ENCODE results near the gene TOP1.

Gene TOP1

DNA sequence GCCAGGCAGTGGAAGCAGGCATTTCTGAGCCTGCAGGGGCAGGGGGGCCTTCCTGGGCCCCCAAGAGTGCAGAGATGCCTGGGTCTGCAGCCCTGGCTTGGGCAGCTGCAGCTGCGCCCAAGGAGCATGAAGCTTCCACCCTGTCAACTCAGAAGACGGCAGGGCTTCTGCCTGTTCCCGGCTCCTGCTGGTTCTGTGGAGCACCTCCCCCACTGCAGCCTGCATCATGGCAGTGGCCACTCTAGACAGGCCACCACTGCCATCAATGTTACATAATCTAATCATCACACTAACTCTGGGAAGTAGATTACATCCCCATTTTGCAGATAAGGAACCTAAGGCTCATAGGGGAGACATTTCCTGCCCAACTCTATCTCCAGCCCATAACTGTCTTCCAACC, 21.1 kb upstream of the TOP1 start:
- DNase-seq (ENCODE audit: low read depth), result no peak
- TF ChIP-seq, protein P1, sequence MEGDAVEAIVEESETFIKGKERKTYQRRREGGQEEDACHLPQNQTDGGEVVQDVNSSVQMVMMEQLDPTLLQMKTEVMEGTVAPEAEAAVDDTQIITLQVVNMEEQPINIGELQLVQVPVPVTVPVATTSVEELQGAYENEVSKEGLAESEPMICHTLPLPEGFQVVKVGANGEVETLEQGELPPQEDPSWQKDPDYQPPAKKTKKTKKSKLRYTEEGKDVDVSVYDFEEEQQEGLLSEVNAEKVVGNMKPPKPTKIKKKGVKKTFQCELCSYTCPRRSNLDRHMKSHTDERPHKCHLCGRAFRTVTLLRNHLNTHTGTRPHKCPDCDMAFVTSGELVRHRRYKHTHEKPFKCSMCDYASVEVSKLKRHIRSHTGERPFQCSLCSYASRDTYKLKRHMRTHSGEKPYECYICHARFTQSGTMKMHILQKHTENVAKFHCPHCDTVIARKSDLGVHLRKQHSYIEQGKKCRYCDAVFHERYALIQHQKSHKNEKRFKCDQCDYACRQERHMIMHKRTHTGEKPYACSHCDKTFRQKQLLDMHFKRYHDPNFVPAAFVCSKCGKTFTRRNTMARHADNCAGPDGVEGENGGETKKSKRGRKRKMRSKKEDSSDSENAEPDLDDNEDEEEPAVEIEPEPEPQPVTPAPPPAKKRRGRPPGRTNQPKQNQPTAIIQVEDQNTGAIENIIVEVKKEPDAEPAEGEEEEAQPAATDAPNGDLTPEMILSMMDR (IDR thresholded peaks at IDR 0.05; ENCODE audit: control insufficient read depth, insufficient read depth, low read depth, low read length, missing control alignments), result no peak
- H3K4me3 ChIP-seq (ENCODE audit: control insufficient read depth, low read depth, low read length), result no peak overlapping the region

DNA sequence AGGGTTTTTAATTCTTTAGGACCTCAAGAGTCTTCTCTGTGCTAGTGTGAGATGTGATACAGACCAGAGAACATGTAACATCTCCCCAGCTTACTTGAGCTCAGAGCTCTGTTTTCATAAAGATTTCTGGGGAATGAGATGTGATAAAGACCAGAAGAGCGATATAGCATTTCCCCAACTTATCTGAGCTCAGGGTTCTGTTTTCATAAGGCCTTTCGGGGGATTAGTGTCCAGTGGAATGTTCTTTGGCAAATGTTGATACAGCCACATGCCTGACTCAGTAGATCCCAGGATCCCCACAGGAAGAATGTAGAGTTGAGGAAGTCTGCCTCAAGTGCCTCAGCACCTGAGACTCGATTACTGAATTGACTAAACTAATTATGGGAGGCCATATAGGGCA, 18.7 kb upstream of the TOP1 start:
- TF ChIP-seq, protein P1 (IDR thresholded peaks at IDR 0.05; ENCODE audit: control insufficient read depth, insufficient read depth, low read depth, low read length, missing control alignments), result no peak
- H3K4me3 ChIP-seq (ENCODE audit: control insufficient read depth, low read depth, low read length), result no peak overlapping the region
- DNase-seq (ENCODE audit: low read depth), result no peak

DNA sequence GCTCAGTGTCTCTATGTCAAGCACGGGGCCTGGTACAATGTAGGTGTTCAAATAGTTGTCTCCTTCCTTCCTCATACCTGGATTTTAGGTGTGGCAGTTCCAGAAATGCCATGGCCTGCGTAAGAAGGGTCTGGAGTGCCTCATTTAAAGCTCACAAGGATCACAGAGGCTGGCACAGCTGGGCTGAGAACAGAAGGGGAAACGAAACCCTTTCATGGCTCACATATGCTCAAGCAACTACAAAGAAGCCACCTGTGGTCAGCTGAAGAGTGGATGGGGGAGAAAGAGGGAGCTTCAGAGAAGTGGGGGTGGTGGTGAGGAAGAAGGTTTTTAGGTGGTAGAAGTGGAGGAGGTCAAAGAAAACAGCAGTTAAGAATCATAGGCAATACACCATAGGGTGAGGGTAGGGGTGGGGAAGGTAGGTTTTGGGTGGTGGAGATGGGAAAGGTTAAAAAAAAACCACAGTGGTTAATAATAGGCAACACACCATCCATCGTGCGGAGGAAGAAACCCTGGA, 17.0 kb upstream of the TOP1 start:
- no peak overlapping the region for H3K4me3 ChIP-seq (ENCODE audit: control insufficient read depth, low read depth, low read length)
- DNase-seq (ENCODE audit: low read depth), result no peak
- TF ChIP-seq, protein P1 (IDR thresholded peaks at IDR 0.05; ENCODE audit: control insufficient read depth, insufficient read depth, low read depth, low read length, missing control alignments), result no peak

DNA sequence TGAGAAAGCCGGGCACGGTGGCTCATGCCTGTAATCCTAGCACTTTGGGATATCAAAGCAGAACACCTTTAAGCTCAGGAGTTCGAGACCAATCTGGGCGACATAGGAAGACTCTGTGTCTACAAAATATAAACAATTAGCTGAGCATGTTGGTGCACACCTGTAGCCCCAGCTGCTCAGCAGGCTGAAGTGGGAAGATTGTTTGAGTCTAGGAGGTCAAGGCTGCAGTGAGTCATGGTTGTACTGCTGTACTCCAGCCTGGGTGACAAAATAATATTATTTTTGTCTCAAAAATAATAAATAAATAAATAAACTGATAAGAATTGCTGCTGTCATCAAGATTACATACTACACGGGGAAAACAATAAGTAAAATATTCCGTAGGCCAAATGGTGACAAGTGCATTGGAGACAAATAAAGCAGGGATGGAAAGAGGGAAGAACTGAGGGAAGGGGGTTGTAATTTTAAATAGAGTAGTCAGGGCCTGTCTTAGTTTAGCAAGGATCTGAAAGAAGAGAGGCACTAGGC, 14.0 kb upstream of the TOP1 start:
- DNase-seq (ENCODE audit: low read depth), result no peak
- H3K4me3 ChIP-seq (ENCODE audit: control insufficient read depth, low read depth, low read length), result no peak overlapping the region
- TF ChIP-seq, protein P1 (IDR thresholded peaks at IDR 0.05; ENCODE audit: control insufficient read depth, insufficient read depth, low read depth, low read length, missing control alignments), result no peak

DNA sequence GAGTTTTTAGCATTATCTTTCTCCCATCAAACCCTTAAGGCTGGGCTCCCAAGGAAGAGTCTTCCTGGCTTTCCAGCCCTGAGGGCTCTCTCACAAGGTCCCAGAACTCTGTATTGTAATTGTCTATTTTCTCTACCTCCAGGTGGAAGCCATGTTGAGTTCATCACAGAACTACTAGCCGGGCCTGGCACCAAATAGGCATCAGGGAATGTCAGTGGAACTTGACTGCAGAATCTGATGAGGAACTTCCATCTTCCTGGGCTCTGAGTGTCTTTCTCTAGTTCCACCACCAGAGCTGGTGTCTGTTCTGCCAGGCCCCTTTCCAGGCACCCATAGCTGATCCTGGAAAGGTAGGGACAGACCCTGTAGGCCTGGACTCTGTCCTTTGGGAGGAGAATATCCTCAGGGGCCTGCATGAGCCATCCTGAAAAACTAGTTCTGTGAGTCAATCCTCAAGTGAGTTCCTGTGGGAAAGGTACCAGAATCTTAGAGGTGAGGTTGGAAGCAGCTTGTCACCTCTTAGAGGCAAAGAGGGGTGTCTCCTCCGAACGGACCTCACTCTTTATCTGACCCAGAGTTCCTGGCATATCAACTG, 11.1 kb upstream of the TOP1 start:
- TF ChIP-seq, protein P1 (IDR thresholded peaks at IDR 0.05; ENCODE audit: control insufficient read depth, insufficient read depth, low read depth, low read length, missing control alignments), result no peak
- no peak overlapping the region for H3K4me3 ChIP-seq (ENCODE audit: control insufficient read depth, low read depth, low read length)
- DNase-seq (ENCODE audit: low read depth), result no peak

DNA sequence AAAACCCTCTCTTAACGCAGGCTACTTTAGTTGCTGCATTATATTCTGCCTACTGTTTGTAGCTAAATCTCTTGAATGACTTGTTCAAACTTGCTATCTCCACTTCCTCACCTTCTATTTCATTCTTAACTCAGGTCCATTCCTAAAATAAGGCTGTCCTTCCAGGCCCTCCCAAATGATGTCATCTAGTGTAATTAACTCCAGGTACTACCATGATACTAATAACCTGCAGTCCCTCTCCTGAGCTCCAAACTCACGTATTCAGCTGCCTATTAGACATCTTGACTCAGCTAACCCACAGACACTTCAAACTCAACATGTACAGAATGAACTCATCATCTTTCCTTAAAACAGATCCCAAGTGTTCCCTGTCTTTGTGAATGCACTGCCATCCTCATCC, 10.5 kb upstream of the TOP1 start:
- TF ChIP-seq, protein P1 (IDR thresholded peaks at IDR 0.05; ENCODE audit: control insufficient read depth, insufficient read depth, low read depth, low read length, missing control alignments), result no peak
- no peak overlapping the region for H3K4me3 ChIP-seq (ENCODE audit: control insufficient read depth, low read depth, low read length)

More for the DNA sequence above, 10.5 kb upstream of the TOP1 start:
- no peak for DNase-seq (ENCODE audit: low read depth)
